ENCODE measurements around the gene CNTD1.
"Not testable (repeated sequence)": the region's sequence is repeated elsewhere in the genome, so short reads cannot be mapped to it uniquely, and the experiment has no call there.

GRCh38 chr17:42856093-42856492, 57.4 kb downstream of the CNTD1 start:
- not testable (repeated sequence) for TF ChIP-seq CTCF, POLR2A (IDR thresholded peaks at IDR 0.05)
